Stimulated activated CD8-positive, alpha-beta memory T cell treated with anti-CD3 and anti-CD28 coated beads, Interleukin-7, amount 100 ng/mL, for 4 hours (primary cell): ENCODE measurements around the gene MORN5.

ENCODE experiments used
- DNase-seq, 2 donors: peaks; one replicate each; pipeline ENCODE4 v3.0.0-alpha.2; 2020; ENCODE audit warnings: low read depth in 2 of 2

MORN5 gene

GRCh38 chr9:122143876-122144405 is 15.8 kb upstream of the MORN5 start:
- no peak for DNase-seq

GRCh38 chr9:122144836-122145591 is 14.7 kb upstream of the MORN5 start:
- DNase-seq, result no peak

GRCh38 chr9:122145592-122145863 is 14.2 kb upstream of the MORN5 start:
- DNase-seq, result no peak

GRCh38 chr9:122151267-122151828 is 8.4 kb upstream of the MORN5 start:
- no peak for DNase-seq

GRCh38 chr9:122155796-122156195 is 3.9 kb upstream of the MORN5 start:
- DNase-seq, result no peak

- no peak for DNase-seq
These were observed 1.5 kb upstream of the MORN5 start for GRCh38 chr9:122158202-122158601.

GRCh38 chr9:122159925-122160246 is 178 bp downstream of the MORN5 start:
- DNase-seq, result no peak

GRCh38 chr9:122162415-122162814 is 2.7 kb downstream of the MORN5 start:
- no peak for DNase-seq

- DNase-seq, result no peak
These were observed 4.6 kb downstream of the MORN5 start for GRCh38 chr9:122164286-122164685.

GRCh38 chr9:122168356-122168755 is 8.6 kb downstream of the MORN5 start:
- DNase-seq, result no peak

- no peak for DNase-seq
These were observed 12.4 kb downstream of the MORN5 start for GRCh38 chr9:122172131-122172530.

- no peak for DNase-seq
These were observed 14.0 kb downstream of the MORN5 start for GRCh38 chr9:122173670-122174069.

- DNase-seq, result no peak
These were observed 17.2 kb downstream of the MORN5 start for GRCh38 chr9:122176916-122177315.

- no peak for DNase-seq
These were observed 19.5 kb downstream of the MORN5 start for GRCh38 chr9:122179054-122179689.

- no peak for DNase-seq
These were observed 20.0 kb downstream of the MORN5 start for GRCh38 chr9:122179690-122180074.

- no peak for DNase-seq
These were observed 20.9 kb downstream of the MORN5 start for GRCh38 chr9:122180633-122181032.

- no peak for DNase-seq
These were observed 23.8 kb downstream of the MORN5 start for GRCh38 chr9:122183501-122183900.

- no peak for DNase-seq
These were observed 24.8 kb downstream of the MORN5 start for GRCh38 chr9:122184551-122184950.

GRCh38 chr9:122186301-122186700 is 26.6 kb downstream of the MORN5 start:
- no peak for DNase-seq

GRCh38 chr9:122186777-122187470 is 27.2 kb downstream of the MORN5 start:
- no peak for DNase-seq

GRCh38 chr9:122188369-122188768 is 28.7 kb downstream of the MORN5 start:
- DNase-seq, result no peak

- DNase-seq, result no peak
These were observed 31.1 kb downstream of the MORN5 start for GRCh38 chr9:122190597-122191381.
